H1 (cell line): ENCODE measurements around the gene CKLF. TPM values are rescaled to one million over a fixed set of nuclear protein-coding genes. Genes with fewer than 3 reads are reported as not detected.

Experiments used
- BRCA1 ChIP-seq: IDR thresholded peaks from 2 replicates; pipeline ENCODE4 v1.6.1; 2012; ENCODE audit warnings: low read depth, low read length, improper control_type of control experiment
- CBX8 ChIP-seq: fragments of 300-800, 300-1000 bp; sonication (generic); IDR thresholded peaks from 2 replicates; pipeline ENCODE4 v1.7.1; 2016; ENCODE audit warnings: low read depth, low read length, borderline replicate concordance
- CTBP2 ChIP-seq: IDR thresholded peaks from 2 replicates; pipeline ENCODE4 v1.7.0; 2011; ENCODE audit warnings: borderline replicate concordance, mild to moderate bottlenecking, moderate library complexity, mixed read lengths, low read length; ENCODE audit not compliant: insufficient read depth, insufficient read length
- GABPA ChIP-seq: IDR thresholded peaks from 2 replicates; pipeline ENCODE4 v1.6.1; 2011; ENCODE audit warnings: mild to moderate bottlenecking, low read length, moderate library complexity, borderline replicate concordance; ENCODE audit not compliant: insufficient read depth
- HDAC2 ChIP-seq, 2 experiments: fragments of 300-600 bp in 1 of 2; sonication (generic) in 1 of 2; IDR thresholded peaks; 2 replicates each; pipeline ENCODE4 v1.6.1; 2011 to 2012; ENCODE audit warnings: low read depth in 2 of 2, low read length in 2 of 2, mild to moderate bottlenecking in 2 of 2, moderate library complexity in 2 of 2, borderline replicate concordance in 1 of 2, inconsistent platforms in 1 of 2
- HDAC6 ChIP-seq: IDR thresholded peaks from one replicate; pipeline ENCODE4 v1.7.1; 2012; ENCODE audit warnings: low read depth, mild to moderate bottlenecking, inconsistent platforms, low read length, moderate library complexity
- KDM4A ChIP-seq: IDR thresholded peaks from one replicate; pipeline ENCODE4 v1.7.1; 2012; ENCODE audit warnings: low read depth, mild to moderate bottlenecking, moderate library complexity, low read length, inconsistent platforms; ENCODE audit not compliant: severe bottlenecking
- SP4 ChIP-seq: IDR thresholded peaks from 2 replicates; pipeline ENCODE4 v1.6.1; 2012; ENCODE audit warnings: low read length, inconsistent platforms
- SUZ12 ChIP-seq: fragments of 200-600 bp; sonication (generic); IDR thresholded peaks from 2 replicates; pipeline ENCODE4 v1.6.1; 2012; ENCODE audit warnings: mild to moderate bottlenecking, inconsistent platforms, low read length, moderate library complexity, mixed read lengths
- polyA plus RNA-seq, 7 experiments: library from polyadenylated mRNA; depleted of rRNA in 3 of 7; stranded (reverse) in 5 of 7; unstranded in 2 of 7; fragments of >200 nt in 5 of 7; fragments of 200-250 nt in 2 of 7; gene quantifications; 1 replicate in 5 of 7; 2 replicates in 1 of 7; 4 replicates in 1 of 7; pipeline versions ENCODE4 v1.2.1 to v1.2.3, GENCODE V29; 2011 to 2013; ENCODE audit warnings: missing spikeins in 2 of 7, mixed read lengths in 2 of 7
- total RNA-seq: library from RNA; stranded (reverse); fragmentation: NEBNext Ultra II Directional; extraction: Animal tissue kit (Norgen Biotek cat#: 25700); gene quantifications from 2 replicates; pipeline ENCODE4 v1.2.1, GENCODE V29; 2021
- TF ChIP-seq, protein P1 (sequence below): fragments of 300-600 bp; sonication (generic); IDR thresholded peaks from 2 replicates; pipeline ENCODE4 v1.7.1; 2012; ENCODE audit warnings: low read length, moderate library complexity, mild to moderate bottlenecking, inconsistent platforms; ENCODE audit not compliant: insufficient replicate concordance

Gene CKLF
- total and polyA plus RNA-seq, 2 of the 8 experiments (the other 6 are each of a cell fraction or from before 2014, with no cell fraction given): 21.1 to 63.5 TPM

DNA sequence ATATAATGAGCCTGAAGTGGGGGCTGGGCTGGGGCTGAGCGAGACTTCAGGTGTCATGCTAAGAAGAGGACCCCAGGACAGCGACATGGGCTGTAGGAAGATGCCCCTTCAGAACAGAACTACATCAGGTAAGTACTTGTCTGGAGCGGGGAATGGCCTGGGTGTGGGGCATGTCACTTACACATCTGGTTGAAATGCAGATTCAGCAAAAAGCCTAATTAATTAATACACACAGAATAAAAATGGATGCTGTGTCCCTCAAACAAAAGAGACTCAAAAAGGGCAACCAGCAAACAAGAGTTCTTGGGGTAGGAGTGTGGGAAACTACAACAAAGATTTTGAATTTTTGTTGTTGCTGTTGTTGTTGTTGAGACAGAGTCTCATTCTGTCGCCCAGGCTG lies 38.6 kb downstream of the CKLF start (continued):
- TF ChIP-seq, protein P1, sequence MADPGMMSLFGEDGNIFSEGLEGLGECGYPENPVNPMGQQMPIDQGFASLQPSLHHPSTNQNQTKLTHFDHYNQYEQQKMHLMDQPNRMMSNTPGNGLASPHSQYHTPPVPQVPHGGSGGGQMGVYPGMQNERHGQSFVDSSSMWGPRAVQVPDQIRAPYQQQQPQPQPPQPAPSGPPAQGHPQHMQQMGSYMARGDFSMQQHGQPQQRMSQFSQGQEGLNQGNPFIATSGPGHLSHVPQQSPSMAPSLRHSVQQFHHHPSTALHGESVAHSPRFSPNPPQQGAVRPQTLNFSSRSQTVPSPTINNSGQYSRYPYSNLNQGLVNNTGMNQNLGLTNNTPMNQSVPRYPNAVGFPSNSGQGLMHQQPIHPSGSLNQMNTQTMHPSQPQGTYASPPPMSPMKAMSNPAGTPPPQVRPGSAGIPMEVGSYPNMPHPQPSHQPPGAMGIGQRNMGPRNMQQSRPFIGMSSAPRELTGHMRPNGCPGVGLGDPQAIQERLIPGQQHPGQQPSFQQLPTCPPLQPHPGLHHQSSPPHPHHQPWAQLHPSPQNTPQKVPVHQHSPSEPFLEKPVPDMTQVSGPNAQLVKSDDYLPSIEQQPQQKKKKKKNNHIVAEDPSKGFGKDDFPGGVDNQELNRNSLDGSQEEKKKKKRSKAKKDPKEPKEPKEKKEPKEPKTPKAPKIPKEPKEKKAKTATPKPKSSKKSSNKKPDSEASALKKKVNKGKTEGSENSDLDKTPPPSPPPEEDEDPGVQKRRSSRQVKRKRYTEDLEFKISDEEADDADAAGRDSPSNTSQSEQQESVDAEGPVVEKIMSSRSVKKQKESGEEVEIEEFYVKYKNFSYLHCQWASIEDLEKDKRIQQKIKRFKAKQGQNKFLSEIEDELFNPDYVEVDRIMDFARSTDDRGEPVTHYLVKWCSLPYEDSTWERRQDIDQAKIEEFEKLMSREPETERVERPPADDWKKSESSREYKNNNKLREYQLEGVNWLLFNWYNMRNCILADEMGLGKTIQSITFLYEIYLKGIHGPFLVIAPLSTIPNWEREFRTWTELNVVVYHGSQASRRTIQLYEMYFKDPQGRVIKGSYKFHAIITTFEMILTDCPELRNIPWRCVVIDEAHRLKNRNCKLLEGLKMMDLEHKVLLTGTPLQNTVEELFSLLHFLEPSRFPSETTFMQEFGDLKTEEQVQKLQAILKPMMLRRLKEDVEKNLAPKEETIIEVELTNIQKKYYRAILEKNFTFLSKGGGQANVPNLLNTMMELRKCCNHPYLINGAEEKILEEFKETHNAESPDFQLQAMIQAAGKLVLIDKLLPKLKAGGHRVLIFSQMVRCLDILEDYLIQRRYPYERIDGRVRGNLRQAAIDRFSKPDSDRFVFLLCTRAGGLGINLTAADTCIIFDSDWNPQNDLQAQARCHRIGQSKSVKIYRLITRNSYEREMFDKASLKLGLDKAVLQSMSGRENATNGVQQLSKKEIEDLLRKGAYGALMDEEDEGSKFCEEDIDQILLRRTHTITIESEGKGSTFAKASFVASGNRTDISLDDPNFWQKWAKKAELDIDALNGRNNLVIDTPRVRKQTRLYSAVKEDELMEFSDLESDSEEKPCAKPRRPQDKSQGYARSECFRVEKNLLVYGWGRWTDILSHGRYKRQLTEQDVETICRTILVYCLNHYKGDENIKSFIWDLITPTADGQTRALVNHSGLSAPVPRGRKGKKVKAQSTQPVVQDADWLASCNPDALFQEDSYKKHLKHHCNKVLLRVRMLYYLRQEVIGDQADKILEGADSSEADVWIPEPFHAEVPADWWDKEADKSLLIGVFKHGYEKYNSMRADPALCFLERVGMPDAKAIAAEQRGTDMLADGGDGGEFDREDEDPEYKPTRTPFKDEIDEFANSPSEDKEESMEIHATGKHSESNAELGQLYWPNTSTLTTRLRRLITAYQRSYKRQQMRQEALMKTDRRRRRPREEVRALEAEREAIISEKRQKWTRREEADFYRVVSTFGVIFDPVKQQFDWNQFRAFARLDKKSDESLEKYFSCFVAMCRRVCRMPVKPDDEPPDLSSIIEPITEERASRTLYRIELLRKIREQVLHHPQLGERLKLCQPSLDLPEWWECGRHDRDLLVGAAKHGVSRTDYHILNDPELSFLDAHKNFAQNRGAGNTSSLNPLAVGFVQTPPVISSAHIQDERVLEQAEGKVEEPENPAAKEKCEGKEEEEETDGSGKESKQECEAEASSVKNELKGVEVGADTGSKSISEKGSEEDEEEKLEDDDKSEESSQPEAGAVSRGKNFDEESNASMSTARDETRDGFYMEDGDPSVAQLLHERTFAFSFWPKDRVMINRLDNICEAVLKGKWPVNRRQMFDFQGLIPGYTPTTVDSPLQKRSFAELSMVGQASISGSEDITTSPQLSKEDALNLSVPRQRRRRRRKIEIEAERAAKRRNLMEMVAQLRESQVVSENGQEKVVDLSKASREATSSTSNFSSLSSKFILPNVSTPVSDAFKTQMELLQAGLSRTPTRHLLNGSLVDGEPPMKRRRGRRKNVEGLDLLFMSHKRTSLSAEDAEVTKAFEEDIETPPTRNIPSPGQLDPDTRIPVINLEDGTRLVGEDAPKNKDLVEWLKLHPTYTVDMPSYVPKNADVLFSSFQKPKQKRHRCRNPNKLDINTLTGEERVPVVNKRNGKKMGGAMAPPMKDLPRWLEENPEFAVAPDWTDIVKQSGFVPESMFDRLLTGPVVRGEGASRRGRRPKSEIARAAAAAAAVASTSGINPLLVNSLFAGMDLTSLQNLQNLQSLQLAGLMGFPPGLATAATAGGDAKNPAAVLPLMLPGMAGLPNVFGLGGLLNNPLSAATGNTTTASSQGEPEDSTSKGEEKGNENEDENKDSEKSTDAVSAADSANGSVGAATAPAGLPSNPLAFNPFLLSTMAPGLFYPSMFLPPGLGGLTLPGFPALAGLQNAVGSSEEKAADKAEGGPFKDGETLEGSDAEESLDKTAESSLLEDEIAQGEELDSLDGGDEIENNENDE: no peak
- no peak for TF ChIP-seq SUZ12
- no peak for TF ChIP-seq CTBP2
- no peak for TF ChIP-seq KDM4A
- TF ChIP-seq SP4: no peak
- no peak for TF ChIP-seq HDAC6
- TF ChIP-seq GABPA: no peak
- TF ChIP-seq BRCA1: no peak
- no peak for TF ChIP-seq HDAC2 (IDR thresholded peaks at IDR 0.05; ENCODE audit: borderline replicate concordance in 1 of 2, low read depth in 2 of 2, low read length in 2 of 2)
- no peak for TF ChIP-seq CBX8
